ENCODE data around the gene SLC6A7.

SLC6A7 gene

GRCh38 chr5:150195736-150196485 is 6.0 kb downstream of the SLC6A7 start:
- no peak for DNase-seq

- no peak for DNase-seq
Measured at GRCh38 chr5:150196514-150196913, 6.7 kb downstream of the SLC6A7 start.

- DNase-seq = no peak
Measured at GRCh38 chr5:150196986-150197385, 7.1 kb downstream of the SLC6A7 start.

DNA sequence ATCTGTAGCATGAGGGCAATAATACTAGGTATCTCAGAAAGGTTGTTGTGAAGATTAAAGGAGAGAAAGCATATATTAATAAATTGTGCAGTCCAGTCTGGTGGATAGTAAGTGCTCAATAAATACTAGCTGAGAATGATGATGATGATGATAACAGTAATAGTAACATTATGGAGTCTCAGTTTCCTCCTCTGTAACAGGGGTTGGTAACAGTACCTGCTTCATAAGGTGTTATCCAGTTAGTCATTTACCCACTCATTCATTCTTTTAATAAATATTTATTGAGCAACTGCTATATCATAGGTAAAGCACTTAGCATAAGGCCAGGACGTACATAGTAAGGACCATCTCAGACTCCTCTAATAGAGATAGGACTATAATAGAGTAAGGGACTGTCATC is 7.6 kb downstream of the SLC6A7 start:
- DNase-seq = no peak

- no peak for DNase-seq
Measured at GRCh38 chr5:150202501-150202900, 12.6 kb downstream of the SLC6A7 start.

DNA sequence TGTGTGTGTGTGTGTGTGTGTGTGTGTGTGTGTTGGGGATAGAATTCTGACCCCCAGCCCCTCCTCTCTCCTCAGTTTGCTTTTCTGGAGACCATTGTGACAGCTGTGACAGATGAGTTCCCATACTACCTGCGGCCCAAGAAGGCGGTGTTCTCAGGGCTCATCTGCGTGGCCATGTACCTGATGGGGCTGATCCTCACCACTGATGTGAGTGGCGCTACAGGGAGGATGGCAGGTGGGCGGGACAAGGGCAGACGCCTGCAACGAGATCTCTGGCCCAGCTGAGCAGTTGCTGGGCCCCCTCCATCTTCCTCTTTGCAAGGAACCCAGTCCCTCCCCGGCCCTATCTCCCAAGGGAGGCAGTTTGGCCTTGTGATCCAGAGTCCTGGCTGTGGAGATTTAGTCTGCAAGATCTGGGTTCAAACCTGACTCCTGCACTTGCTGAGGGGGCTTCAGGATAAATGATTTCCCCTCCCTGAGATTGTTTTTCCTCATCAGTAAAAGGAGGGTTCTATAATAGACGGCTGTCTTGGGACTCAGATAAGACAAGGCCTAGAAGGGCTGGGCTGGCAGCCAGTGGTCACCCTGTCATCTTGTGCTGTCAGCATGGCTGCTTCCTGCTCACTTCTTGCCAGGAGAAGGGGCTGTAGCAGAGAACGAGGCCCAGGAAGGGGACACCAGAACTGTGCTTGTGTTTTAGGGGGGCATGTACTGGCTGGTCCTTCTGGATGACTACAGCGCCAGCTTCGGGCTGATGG is 14.1 kb downstream of the SLC6A7 start:
- no peak for DNase-seq

GRCh38 chr5:150204590-150204960 is 14.7 kb downstream of the SLC6A7 start:
- no peak for DNase-seq

GRCh38 chr5:150206098-150206778 is 16.4 kb downstream of the SLC6A7 start:
- DNase-seq = no peak

DNA sequence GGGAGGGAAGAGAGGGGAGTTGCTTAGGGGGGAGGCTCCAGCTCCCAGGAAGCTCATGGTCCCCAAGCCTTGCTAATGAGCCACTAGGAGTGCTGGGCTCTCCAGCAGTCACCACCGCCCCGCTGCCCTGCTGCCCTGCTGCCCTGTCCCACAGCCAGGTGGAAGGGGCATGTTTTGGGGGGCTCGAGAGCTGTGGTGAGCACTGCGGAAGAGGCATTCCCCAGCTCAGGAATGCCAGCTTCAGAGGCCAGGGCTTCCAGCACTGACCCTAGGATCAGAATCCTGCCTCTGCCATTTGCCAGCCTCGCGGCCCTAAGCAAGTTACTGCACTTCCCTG is 16.9 kb downstream of the SLC6A7 start:
- DNase-seq = no peak

DNA sequence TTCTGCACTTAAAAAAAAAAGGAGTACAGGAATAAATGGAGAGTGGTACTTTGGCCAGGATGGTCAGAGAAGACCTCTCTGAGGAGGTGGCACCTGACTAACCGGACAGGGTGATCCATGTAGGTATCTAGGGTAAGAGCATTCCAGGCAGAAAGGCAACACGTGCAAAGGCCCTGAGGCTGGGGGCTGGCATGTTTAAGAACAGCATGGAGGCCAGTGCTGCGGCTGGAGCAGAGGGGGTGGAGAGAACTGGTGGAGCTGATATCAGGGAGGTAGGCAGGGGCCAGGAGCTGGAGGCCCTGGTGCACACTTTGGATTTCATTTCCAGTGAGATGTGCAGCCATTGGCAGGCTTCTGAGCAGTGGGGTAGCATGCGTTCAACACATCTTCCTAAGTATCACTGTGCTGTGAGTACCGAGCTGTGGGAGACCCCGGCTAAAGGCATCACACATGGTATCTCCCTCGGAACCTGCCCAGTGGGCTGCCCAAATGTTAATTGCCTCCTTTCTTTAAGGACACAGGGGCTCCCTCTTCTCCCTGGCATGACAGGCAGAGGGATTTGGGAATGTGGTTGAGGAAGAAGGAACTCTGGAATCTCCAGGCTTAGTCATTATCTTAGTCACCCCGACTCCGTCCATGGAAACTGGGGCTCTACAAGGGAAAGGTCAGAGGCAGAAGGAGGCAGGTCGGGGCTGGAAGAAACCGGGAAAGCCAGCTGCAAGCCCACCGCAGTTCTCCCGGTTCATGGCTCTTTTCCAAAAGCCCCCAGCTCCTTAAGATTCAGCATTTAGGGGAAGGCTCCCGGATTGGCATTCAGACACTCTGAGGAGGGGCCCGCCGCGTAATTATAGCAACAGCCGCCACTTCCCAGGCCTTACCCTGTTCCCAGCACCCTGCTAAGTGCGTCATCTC is 18.6 kb downstream of the SLC6A7 start:
- DNase-seq = no peak

DNA sequence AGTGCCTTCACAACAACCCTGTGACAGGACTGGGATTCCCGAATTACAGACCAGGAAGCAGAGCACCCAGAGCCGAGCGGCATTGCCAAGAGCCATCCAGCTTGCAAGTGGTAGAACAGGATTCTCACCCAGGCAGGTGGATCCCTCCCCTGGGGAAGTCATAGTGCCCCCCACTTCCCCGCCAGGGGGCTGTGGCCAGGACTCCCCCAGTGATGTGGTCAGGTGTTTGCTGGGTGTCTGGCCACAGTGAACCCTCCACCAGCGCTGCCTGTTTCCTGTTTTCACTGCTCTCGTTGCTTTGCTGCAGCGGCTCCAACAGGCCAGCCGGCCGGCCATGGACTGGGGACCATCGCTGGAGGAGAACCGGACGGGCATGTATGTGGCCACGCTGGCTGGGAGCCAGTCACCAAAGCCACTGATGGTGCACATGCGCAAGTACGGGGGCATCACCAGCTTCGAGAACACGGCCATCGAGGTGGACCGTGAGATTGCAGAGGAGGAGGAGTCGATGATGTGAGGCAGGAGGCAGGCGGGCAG is 19.3 kb downstream of the SLC6A7 start:
- DNase-seq = no peak

DNA sequence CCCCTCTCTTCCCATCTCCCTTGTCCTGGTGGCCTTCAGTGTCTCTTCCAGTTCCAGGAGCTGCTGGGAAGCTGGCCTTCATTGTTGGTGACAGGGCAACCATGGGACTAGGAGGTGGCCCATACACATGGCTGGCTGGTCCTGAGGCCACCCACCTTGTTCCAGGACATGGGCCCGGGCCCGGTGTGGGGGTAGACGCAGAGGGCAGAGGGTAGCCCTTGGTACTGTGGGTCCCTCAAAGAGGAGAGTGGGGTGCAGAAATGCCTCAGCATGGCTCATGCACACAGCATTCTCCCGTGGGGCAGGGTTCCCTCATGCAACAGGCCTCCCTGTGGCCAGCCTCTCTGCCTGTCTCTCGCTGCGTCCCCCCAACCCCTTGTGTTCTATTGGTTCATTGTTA is 20.8 kb downstream of the SLC6A7 start:
- no peak for DNase-seq

GRCh38 chr5:150211156-150212030 is 21.5 kb downstream of the SLC6A7 start:
- no peak for DNase-seq

GRCh38 chr5:150213530-150213929 is 23.7 kb downstream of the SLC6A7 start:
- DNase-seq = no peak

DNA sequence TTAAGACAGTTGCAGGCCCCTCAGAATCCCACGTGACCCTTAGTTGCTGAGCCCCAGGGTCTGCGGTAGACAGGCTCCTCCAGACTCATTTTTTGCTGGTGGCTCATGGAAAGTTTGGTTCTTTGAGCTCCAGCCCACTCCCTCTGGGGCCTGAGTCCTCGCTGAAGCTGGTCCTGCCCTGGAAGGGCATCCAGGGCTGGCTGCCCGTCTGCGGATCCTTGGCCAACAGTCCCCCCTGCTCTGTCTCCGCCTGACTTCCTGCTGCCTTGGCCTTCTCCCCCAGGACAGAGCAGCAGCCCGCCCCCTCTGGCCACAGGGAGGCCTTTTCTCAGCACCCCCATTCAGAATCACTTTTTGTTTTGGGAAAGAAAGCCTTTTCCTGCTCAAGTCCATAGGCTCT is 24.4 kb downstream of the SLC6A7 start:
- no peak for DNase-seq

DNA sequence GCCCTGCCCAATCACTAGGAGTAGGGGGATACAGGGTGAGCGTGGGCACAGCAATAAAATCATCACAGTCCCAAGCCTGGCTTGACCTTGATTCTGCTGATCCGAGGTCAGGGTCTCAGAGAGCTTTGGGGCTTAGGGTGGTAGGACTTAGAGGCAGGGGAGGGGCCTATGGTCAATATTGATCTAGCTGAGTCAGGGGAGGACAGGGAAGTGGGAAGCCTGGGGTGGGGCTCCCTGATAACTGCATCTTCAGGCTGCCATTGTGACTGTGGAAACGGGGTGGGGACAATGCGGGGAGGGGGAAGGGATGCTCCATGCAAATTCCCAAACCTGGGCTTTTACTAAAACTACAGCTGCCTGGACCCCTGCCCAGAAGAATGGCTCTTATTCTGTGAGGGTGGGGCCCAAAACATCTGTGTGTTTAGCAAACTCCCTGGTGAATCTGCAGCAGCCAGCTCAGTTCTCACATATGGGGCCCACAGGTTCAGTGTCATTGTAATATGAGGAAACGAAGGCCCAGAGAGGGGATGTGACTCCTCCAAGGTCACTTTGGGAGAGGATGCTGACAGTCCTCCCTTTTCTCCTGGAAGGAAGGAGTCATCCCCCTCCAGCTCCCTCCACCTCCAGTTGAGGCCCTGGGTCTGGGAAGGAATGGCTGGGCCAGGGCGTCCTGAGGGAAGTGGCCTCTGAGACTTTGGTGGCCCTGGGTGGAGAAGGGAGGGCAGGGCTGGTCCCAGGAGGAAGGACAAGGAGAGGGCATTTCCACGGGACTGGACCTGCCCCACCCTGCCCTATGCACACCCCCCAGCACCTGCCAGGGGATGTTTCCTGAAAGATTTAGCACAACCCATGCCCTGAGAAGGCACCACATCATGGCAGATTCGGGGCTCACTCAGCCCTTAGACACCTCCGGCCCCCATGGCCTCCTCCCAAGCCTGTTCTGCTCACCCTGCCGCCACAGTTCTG is 26.4 kb downstream of the SLC6A7 start:
- no peak for DNase-seq

GRCh38 chr5:150217038-150217437 is 27.2 kb downstream of the SLC6A7 start:
- DNase-seq = no peak

DNA sequence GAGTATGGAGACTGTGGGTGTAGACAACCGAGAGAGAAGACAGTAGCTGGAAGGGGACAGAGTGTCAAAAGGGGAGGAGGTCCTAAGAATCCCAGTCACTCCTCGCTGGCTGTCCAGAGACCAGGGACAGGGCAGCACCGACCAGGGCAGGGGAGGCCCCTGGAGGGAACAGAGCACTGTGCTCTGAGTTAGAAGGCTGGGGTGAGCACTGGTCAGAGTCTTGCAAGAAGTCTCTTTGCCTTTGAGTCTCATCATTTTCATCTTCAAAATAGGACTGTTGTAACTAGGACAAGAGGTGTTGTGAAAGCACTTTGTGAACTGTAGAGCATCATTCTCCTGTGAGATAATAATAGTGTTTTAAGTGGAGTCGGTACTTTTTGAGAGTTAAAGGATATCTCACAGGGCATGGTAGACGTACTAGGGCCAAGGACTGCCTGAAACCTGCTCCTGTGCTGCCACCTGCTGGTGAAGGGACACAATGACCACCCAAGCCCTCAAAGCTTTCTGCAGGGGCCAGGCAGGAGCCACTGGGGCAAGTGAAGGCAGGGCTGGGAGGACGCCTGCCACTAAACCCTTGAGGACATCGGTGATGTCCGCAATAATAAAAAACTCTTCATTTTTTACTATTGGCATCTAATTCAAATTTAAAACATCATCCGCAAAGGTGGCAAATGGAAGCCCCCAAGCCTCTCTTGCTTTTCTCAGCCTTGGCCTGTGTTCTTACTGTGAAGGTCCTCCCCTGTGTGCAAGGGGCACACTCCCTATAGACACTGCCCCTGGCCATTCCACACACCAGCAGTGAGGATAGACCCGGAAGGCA is 28.2 kb downstream of the SLC6A7 start:
- peak; percentile 2 for DNase-seq

GRCh38 chr5:150218693-150219035 is 28.8 kb downstream of the SLC6A7 start:
- no peak for DNase-seq

GRCh38 chr5:150219142-150219541 is 29.3 kb downstream of the SLC6A7 start:
- no peak for DNase-seq

All from DMS79 (cell line).